CD4-positive, alpha-beta T cell treated with Interleukin-2 at 100 ng/mL for 4 hours (primary cell): ENCODE data around the gene ITPRID1.
"Not testable (repeated sequence)": the region's sequence is repeated elsewhere in the genome, so short reads cannot be mapped to it uniquely, and the experiment has no call there.

Experiments
- DNase-seq: peaks from one replicate; pipeline ENCODE4 v3.0.0-alpha.2; 2020; ENCODE audit warnings: low spot score

ITPRID1 gene

GRCh38 chr7:31516680-31517502 is 3.0 kb downstream of the ITPRID1 start:
- DNase-seq: no peak

DNA sequence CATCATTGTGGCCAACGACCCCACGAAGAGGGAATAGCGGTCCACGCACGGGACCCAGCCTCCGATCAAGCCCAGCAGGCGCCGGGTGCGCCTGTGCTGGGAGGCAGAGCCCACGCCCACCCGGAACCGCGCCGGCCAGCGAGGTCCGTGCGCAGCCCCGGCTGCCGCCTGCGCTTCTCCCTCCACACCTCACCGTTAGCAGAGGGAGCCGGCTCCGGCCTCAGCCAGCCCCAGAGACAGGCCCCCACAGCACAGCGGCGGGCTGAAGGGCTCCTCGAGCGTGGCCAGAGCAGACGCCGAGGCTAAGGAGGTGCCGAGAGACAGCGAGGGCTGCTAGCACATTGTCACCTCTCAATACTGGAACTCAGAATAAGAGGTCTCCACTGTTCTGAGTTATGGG is 3.6 kb downstream of the ITPRID1 start:
- DNase-seq: no peak

DNA sequence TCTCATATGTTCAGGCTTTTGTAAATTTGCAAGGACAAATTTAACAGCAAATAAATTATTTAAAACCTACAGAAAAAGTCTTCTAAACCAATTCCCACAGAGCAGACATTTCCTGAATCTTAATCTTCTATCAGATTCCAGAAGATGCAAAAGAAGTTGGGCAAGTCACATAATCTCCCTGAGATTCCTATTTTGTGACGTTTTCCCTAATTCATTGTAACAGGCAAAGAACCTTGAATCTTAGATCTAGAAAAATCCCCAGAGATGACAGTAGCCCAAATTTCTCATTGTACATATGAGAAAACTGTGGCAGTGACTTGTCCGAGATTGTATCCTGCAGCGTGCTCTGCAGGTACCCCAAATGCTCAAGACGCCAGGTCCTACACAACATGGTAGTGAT is 4.9 kb downstream of the ITPRID1 start:
- DNase-seq: no peak

DNA sequence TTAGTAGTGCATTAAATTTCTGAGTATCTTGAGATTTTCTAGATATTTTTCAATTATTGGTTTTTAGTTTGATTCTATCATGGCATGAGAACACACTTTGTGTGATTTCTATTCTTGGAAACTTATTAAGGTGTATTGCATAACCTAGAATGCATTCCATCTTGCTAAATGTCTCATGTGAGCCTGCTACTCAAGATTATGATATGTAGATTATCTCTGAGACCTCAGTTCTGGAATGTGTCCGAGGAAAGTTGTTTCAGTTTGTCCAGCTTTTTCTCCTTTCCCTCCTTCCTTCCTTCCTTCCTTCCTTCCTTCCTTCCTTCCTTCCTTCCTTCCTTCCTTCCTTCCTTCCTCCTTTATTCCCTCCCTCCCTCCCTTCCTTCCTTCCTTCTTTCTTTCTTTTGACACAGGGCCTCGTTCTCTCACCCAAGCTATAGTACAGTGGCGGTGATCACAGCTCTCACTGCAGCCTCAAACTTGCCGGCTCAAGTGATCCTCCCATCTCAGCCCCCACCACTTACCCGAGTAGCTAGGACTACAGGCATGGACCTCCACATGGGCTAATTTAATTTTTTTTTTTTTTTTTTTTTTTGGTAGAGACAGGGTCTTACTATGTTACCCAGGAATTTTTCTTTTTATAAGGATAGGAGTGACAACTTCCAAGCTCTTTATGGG is 7.6 kb downstream of the ITPRID1 start:
- DNase-seq: no peak

GRCh38 chr7:31526864-31527263 is 13.0 kb downstream of the ITPRID1 start:
- no peak for DNase-seq

DNA sequence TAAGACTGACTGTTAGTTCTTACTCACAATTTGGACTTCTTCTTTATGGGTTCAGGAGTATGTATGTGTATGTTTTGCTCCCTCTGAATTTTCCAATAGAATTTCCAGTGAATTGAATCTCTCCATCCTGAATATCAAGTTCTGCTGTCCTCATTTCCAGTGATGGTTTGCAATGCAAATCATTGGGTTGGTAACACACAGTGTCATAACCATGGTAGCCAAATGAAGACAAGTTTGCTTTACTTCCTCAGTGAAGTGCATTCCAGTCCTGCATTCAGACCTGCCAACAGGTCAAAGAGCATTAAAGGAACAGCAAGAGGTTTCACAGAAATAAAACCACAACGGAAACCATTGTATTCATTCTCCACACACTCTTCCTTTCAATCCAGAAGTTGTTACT is 15.2 kb downstream of the ITPRID1 start:
- no peak for DNase-seq

DNA sequence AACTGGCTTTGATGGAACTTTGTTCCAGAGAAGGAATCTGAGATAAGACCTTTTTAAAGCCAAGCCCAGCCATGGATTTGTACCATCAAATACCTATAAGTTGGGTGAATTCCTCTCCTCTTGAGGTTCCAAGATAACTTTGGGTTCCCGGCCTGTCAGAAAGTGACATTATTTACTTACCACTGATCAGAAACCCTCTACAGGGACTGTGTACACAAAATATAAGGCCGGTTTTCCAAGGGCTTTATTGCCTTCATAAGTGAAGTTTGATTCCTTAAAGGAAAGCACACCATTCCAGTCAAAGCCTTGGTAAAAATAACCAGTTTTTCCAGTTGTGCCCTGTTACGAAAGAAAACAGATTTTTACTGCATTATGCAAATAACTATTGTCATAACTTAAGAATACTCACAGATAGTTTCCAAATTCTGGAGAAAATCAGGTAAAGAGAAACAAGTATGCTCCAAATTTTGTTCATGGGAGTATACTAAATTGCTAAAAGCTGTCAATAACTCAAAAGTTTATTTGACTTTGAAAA is 26.8 kb downstream of the ITPRID1 start:
- DNase-seq: not testable (repeated sequence)

GRCh38 chr7:31545549-31545948 is 31.7 kb downstream of the ITPRID1 start:
- DNase-seq: no peak

DNA sequence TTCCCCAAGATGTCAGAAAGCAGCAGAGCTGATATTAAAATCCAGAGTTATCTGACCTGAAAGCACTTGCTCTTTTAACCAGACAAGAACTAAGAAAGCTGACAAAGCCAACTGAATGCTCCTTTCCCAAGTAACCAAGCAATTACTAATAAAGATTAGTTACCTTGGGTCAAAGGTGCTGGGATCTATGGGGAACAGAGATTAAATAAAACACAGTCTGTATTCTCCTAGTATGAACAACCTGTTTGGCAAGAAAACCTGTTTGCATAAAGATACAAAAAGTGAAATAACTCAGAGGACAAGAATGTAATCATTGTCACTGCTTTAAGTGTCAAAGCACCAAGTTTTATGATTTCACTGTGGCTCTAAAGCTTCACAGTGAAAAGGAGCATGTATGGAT is 35.7 kb downstream of the ITPRID1 start:
- DNase-seq: no peak

DNA sequence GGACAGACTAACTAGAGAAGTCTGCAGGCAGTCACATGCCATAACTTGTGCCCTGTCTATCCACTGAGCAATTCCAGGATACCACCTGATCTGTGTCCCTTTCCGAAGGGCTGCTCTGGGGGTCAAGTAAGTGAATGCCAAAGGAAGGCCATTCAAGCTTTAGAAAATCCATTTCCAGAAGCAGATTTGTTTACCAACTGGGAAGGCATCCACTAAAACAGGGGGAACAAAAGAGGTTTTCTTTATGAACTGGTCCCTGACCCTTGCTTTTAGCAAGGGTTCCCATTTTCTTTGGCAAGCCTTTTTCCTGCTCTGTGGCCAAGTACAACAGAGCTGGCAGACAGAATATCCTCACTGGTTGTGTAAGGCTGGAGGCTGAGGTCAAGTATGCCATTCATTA is 36.5 kb downstream of the ITPRID1 start:
- DNase-seq: no peak

DNA sequence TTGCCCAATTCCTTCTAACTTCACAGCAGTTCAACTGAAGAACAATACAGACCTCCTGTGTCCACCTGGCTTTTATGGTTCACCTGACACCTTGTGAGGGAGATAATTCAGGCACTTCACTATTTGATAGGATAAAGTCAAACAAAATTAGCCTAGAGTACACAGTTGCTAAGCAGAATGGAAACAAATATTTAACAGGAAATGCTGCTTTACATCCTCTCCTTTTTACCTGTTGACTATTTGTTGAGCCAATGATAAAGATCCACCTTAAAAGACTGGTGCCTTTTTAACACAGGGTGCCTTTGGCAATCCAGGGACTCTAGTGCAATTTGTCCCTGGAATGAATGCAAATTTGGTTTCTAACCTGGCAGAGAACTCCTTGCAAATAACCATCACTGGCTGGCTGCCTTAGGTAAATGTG is 39.8 kb downstream of the ITPRID1 start:
- DNase-seq: no peak

GRCh38 chr7:31562002-31562401 is 48.1 kb downstream of the ITPRID1 start:
- no peak for DNase-seq

- DNase-seq: no peak
Measured at GRCh38 chr7:31563522-31563921, 49.6 kb downstream of the ITPRID1 start.

DNA sequence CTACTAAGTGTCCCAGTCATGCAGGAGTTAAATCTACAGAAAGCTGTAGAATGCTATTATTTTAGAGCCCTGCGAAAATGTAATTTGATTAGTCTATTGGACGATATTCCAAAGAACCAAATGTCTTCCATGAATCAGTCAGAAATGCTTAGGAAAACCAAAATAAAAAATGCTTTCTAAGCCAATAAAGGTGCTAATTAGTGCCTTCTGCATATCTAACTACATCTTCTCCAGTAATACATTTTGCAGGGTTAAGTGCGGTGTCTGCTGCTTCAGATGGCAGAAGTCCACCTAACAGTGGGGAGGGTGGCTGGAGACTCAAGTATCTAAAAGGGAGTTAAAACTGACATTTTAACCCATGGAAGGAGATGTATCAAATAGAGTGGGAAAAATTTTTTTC is 50.1 kb downstream of the ITPRID1 start:
- DNase-seq: no peak

DNA sequence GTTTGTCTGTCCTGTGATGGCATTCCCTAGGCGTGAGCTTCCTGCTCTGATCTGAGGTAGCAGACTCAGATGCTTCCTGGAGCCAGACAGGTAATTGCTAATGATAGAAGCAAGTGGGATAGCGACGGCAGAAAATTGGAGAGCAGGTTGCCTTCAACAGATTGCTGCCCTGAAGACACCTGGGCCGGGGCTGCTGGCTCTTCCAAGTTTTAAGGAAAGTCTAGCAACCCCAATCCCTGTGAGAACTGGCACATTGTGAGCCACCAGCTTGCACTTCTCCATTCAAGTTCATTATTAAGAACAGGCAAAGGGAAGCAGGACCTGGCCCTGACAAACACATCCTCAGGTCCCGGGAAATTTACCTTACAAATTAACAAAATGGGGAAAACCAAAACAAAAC is 50.8 kb downstream of the ITPRID1 start:
- DNase-seq: no peak

DNA sequence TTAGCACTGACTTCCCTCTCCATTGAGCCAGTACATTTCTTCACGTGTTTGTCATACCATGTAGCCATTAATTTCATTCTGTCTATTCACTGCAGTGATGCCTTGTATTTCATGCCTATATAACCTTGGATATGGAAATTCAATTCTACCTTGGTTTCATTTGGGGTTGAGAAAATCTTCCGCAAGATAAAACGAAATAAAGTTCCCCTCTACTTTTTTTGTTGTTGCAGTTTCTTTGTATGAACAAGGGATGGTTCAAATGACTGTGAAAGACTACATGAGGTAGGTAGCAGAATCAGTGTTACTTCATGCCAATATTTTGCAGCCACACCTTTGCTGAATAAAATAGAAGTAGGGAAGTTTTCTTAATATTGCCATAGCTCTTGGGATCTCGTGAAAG is 55.6 kb downstream of the ITPRID1 start:
- no peak for DNase-seq

- no peak for DNase-seq
Measured at GRCh38 chr7:31583526-31583925, 69.6 kb downstream of the ITPRID1 start.

GRCh38 chr7:31583942-31584341 is 70.1 kb downstream of the ITPRID1 start:
- no peak for DNase-seq

- DNase-seq: no peak
Measured at GRCh38 chr7:31595390-31595789, 81.5 kb downstream of the ITPRID1 start.

DNA sequence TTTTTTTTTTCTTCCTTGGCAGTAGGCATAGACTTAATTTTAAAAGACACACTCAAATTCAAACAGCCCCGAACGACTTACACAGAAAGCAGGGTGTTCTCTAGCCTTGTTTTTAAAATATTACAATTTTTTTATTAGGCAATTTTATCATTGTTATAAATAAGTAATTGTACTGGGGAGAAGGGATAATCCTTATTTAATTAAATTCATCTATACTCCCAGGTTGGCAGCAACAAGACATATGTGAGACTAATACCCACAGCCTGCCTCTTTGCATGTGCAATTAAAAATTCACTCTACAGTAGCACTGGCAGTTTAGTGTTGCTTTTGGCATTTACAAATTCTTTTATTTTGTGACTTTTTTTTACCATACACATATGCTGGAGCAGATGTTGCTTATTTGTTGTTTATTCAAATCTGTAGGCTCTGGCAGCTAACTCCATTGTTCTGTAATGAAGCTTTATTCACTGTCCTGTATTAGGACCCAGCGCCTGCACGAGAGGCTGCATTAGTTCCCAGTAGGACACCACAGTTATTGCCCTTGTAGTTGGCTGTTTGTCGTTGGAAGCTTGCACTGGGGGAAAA is 88.2 kb downstream of the ITPRID1 start:
- no peak for DNase-seq

- DNase-seq: no peak
Measured at GRCh38 chr7:31603046-31603445, 89.2 kb downstream of the ITPRID1 start.

DNA sequence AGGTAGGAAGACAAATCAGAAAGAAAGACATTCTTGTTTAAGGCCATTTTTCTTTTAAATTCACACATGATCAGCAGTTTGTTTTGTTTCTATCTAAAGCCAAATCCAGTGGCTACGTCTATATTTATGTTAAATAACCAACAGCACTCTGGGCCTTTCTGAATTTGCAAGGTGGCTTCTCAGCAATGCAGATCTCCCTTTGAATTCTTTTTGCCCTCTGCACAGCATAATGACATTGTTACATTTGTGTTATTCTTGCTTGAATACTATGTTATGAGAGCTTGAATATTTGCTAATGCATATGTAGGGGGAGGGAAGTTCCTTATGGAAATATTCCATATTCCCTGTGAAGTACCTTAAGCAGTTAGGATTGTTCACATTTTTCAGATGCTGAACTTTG is 99.7 kb downstream of the ITPRID1 start:
- no peak for DNase-seq

DNA sequence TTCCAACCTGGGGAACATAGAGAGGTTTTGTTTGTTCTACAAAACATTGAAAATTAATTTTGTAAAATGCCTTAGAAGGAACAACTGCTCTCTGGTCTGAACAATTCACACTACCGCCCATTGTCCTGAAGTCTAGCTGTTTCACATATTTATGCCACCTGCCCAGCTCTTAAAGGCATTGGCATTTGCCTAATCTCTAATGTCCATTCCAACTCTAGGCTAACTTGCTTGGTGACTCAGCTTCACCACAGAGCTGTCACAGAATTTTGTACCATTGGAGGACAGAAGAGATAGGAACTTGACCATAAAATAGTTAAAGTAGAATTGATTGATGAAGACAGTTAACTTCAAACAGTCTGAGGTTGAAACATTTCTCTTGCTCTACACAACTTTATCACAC is 119.6 kb downstream of the ITPRID1 start:
- DNase-seq: no peak
